GM12864 (cell line): Measurements from ENCODE around the gene YTHDC1.

Experiments
- DNase-seq: peaks from one replicate; pipeline ENCODE4 v3.0.0-alpha.2; 2011; ENCODE audit warnings: low read depth
- H3K4me3 ChIP-seq: 2 replicates; pipeline ENCODE4 v1.5.1; 2011; ENCODE audit warnings: mild to moderate bottlenecking, low read depth, low read length, control low read depth
- TF ChIP-seq, protein P1 (sequence below): IDR thresholded peaks from 2 replicates; pipeline ENCODE4 v1.5.1; 2011; ENCODE audit warnings: low read depth, mild to moderate bottlenecking, moderate library complexity, low read length, control low read depth, inconsistent platforms; ENCODE audit errors: missing control alignments

Gene YTHDC1

DNA sequence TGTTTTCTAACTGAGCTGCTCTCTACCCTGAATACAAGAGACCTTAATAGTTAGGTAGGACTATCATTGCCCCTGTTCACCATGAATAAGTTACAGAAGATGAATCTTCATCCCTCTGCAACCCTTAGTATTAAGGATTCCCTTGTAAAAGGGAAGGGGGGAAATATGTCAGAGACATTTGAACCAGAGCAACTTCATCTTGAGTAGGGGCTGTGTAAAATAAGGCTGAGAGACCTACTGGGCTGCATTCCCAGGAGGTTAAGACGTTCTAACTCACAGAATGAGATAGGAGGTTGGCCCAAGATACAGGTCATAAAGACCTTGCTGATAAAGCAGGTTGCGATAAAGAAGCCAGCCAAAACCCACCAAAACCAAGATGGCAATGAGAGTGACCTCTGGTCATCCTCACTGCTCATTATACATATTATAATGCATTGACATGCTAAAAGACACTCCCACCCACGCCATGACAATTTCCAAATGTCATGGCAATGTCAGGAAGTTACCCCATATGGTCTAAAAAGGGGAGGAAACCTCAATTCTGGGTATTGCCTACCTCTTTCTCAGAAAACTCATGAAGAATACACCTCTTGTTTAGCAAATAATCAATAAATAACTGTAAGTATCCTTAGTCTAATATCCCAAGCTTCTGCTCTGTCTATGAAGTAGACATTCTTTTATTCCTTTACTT lies 84.9 kb downstream of the YTHDC1 start:
- no peak overlapping the region for H3K4me3 ChIP-seq
- TF ChIP-seq, protein P1, sequence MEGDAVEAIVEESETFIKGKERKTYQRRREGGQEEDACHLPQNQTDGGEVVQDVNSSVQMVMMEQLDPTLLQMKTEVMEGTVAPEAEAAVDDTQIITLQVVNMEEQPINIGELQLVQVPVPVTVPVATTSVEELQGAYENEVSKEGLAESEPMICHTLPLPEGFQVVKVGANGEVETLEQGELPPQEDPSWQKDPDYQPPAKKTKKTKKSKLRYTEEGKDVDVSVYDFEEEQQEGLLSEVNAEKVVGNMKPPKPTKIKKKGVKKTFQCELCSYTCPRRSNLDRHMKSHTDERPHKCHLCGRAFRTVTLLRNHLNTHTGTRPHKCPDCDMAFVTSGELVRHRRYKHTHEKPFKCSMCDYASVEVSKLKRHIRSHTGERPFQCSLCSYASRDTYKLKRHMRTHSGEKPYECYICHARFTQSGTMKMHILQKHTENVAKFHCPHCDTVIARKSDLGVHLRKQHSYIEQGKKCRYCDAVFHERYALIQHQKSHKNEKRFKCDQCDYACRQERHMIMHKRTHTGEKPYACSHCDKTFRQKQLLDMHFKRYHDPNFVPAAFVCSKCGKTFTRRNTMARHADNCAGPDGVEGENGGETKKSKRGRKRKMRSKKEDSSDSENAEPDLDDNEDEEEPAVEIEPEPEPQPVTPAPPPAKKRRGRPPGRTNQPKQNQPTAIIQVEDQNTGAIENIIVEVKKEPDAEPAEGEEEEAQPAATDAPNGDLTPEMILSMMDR: no peak
- DNase-seq: no peak
